HG03520 (cell line): ENCODE measurements around the gene DBN1.

Experiments
- ATAC-seq: cut with Tn5 transposase; IDR thresholded peaks from one replicate; pipeline ENCODE4 v1.9.1; 2021; ENCODE audit warnings: mild to moderate bottlenecking, moderate library complexity; ENCODE audit not compliant: unreplicated experiment

The DBN1 gene

DNA sequence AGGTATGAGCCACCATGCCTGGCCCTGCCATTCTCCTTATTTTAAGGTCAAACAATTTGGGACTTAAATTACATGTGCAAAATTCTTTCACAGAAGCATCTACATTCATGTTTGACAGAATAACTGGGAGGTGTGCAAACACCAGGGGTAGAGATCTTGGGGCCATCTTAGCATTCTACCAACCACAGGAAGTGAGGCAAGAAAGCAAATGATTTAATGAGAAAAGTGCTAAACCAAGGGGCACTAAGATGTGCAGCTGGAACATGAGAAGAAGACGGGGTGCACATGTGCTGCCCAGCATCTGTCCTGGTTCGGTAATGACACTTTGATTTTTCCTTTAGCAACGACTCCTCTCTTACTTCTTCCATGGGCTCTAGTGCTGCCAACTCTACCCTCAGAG, 62.9 kb downstream of the DBN1 start:
- no peak for ATAC-seq

DNA sequence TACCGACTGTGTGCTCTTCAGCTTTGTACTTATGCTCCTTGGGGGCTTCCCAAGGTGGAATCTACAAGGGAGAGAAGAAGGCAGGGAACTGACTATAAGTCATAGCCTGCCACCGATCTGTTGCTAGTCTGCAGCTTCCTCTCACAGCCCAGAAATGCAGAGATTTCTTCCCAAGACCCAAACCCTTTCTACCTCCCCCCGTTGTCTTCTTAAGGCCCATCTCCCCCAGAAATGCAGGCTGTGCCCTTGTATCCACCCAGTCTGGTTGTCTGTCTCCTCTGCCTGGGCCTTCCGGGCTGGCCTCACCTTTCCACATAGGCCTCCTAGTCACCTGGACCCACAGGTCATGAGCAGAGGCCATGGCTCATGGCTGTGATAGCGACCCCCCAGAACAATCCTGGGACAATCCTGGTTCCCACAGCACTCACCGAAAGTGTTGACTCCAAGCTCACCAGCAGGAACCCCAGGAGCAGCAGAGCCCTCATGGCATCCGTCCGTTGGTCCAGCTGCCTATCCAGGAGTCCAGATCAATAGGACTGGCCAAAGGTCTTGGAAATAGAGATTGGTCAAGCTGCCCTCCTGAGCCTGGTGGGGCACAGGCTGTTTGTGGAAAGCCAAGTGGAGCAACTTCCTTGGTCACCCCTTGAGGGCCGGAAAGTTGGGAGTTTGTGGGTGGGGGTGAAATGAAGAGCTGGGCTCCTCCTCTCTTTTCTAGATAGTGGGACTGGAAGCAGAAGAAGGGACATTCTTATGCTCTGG, 64.2 kb downstream of the DBN1 start, which contains the start of gene F12:
TSS of gene F12 (minus strand) at position 522 of the 759 bp plus-strand sequence. CDS start at position 485, 37 bp downstream.
- no peak for ATAC-seq
